CD4-positive, alpha-beta T cell (primary cell): ENCODE data around the gene ZNF335. TPM values are rescaled to one million over a fixed set of nuclear protein-coding genes. Genes with fewer than 3 reads are reported as not detected.

Experiments used
- ATAC-seq: fragments of 200-7000 bp; cut with Tn5 transposase; one replicate; pipeline ENCODE4 v1.10.0; 2022; ENCODE audit warnings: mild to moderate bottlenecking; ENCODE audit not compliant: poor library complexity
- CTCF ChIA-PET: fragments of 350-600 bp; sonication (Branson Sonifier 250); formaldehyde crosslinking; loops from one replicate; lab custom pipeline; 2021; ENCODE audit warnings: antibody characterized with exemption, inconsistent platforms; lab: Charles Lee
- POLR2A ChIA-PET: fragments of 350-600 bp; sonication (Branson Sonifier 250); formaldehyde crosslinking; loops from one replicate; lab custom pipeline; 2021; ENCODE audit warnings: antibody characterized with exemption, inconsistent platforms; lab: Charles Lee
- DNase-seq, 14 experiments: peaks; one replicate each; pipeline ENCODE4 v3.0.0-alpha.2; 2013 to 2020; ENCODE audit warnings: mixed read lengths in 2 of 14
- H3K27ac ChIP-seq, 2 donors: one replicate each; pipeline versions ENCODE4 v1.5.1 to v1.7.0; 2013; ENCODE audit warnings: low read length in 2 of 2, low read depth in 1 of 2, mild to moderate bottlenecking in 1 of 2
- H3K27me3 ChIP-seq, 2 experiments: 1 replicate in 1 of 2; 2 replicates in 1 of 2; pipeline versions ENCODE4 v1.6.1 to v1.7.0; 2013; ENCODE audit warnings: low read length in 2 of 2, control low read depth in 1 of 2, mild to moderate bottlenecking in 1 of 2, moderate library complexity in 1 of 2; ENCODE audit not compliant: insufficient read depth in 2 of 2, control insufficient read depth in 1 of 2
- H3K36me3 ChIP-seq: one replicate; pipeline ENCODE4 v1.6.1; 2013; ENCODE audit warnings: low read length, control low read depth; ENCODE audit not compliant: insufficient read depth
- H3K4me1 ChIP-seq: one replicate; pipeline ENCODE4 v1.6.1; 2013; ENCODE audit warnings: low read length, control low read depth; ENCODE audit not compliant: insufficient read depth
- H3K4me3 ChIP-seq: one replicate; pipeline ENCODE4 v1.5.1; 2013; ENCODE audit warnings: mild to moderate bottlenecking, low read length, moderate library complexity
- H3K9me3 ChIP-seq, 2 experiments: 1 replicate in 1 of 2; 2 replicates in 1 of 2; pipeline versions ENCODE4 v1.6.1 to v1.7.0; 2013; ENCODE audit warnings: low read length in 2 of 2, mild to moderate bottlenecking in 2 of 2, control low read depth in 1 of 2, moderate library complexity in 1 of 2; ENCODE audit not compliant: control insufficient read depth in 1 of 2, insufficient read depth in 1 of 2
- H3K27ac Mint-ChIP-seq: one replicate; pipeline ENCODE4 v1.8.0; 2020; ENCODE audit warnings: mixed read lengths
- H3K27me3 Mint-ChIP-seq: one replicate; pipeline ENCODE4 v1.8.0; 2021; ENCODE audit warnings: mixed read lengths
- H3K36me3 Mint-ChIP-seq: one replicate; pipeline ENCODE4 v1.8.0; 2021; ENCODE audit warnings: low read depth, mixed read lengths
- H3K4me1 Mint-ChIP-seq: one replicate; pipeline ENCODE4 v1.8.0; 2021; ENCODE audit warnings: low read depth, mixed read lengths
- H3K4me3 Mint-ChIP-seq: one replicate; pipeline ENCODE4 v1.8.0; 2020; ENCODE audit warnings: mild to moderate bottlenecking, mixed read lengths
- H3K9me3 Mint-ChIP-seq: one replicate; pipeline ENCODE4 v1.8.0; 2020; ENCODE audit warnings: mixed read lengths
- intact Hi-C, 2 experiments: fragments of 100-400 bp; cut with DNase I in 1 of 2; cut with micrococcal nuclease in 1 of 2; formaldehyde crosslinking; loops; one replicate each; pipeline versions ENCODE4 v1.15.1 to v1.9.0; 2023 to 2025; cut with DNase I, micrococcal nuclease
- total RNA-seq, 174 experiments: library from RNA in 2 of 174; stranded (reverse) in 2 of 174; gene quantifications; one replicate each; pipeline ENCODE4 v1.2.3 and lab custom pipeline; 2021 to 2026
- TF ChIP-seq, protein P1 (sequence below): fragments of 200-600 bp; IDR thresholded peaks from one replicate; pipeline ENCODE4 v1.8.0; 2022; ENCODE audit warnings: antibody characterized with exemption, mild to moderate bottlenecking

ZNF335 gene
- total RNA-seq, 2 experiments from 2014 or later, result 67.3 to 74.6 TPM

- ATAC-seq (no peak), DNase-seq (peak in 1 of 14 experiments; percentile 18)
- H3K27me3 Mint-ChIP-seq, result no peaks in the 10 kb centered on the region
- H3K4me1 ChIP-seq, result peaks cover 33% of the 10 kb centered on the region
- no peak overlapping the region for H3K27ac Mint-ChIP-seq
- peaks cover 93% of the 10 kb centered on the region for H3K36me3 ChIP-seq
- POLR2A ChIA-PET, result no interaction called here
- CTCF ChIA-PET, result interaction anchor here (0.7 to 2.3 kb wide), 3 partner anchors 49 to 166 kb away, joined by 3 to 7 read pairs (median 4); no protein-coding TSS in a partner anchor
- peaks cover 16% of the 10 kb centered on the region for H3K4me1 Mint-ChIP-seq
- no peak overlapping the region for H3K4me3 ChIP-seq
- H3K9me3 ChIP-seq, result no peaks in the 10 kb centered on the region
- TF ChIP-seq, protein P1, sequence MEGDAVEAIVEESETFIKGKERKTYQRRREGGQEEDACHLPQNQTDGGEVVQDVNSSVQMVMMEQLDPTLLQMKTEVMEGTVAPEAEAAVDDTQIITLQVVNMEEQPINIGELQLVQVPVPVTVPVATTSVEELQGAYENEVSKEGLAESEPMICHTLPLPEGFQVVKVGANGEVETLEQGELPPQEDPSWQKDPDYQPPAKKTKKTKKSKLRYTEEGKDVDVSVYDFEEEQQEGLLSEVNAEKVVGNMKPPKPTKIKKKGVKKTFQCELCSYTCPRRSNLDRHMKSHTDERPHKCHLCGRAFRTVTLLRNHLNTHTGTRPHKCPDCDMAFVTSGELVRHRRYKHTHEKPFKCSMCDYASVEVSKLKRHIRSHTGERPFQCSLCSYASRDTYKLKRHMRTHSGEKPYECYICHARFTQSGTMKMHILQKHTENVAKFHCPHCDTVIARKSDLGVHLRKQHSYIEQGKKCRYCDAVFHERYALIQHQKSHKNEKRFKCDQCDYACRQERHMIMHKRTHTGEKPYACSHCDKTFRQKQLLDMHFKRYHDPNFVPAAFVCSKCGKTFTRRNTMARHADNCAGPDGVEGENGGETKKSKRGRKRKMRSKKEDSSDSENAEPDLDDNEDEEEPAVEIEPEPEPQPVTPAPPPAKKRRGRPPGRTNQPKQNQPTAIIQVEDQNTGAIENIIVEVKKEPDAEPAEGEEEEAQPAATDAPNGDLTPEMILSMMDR, result no peak
- intact Hi-C loops, result no loop called here
- H3K9me3 Mint-ChIP-seq, result no peaks in the 10 kb centered on the region
- no peak overlapping the region for H3K4me3 Mint-ChIP-seq
- H3K36me3 Mint-ChIP-seq, result peaks cover 88% of the 10 kb centered on the region
- no peaks in the 10 kb centered on the region for H3K27me3 ChIP-seq
- H3K27ac ChIP-seq, result no peak overlapping the region
These were observed 6.6 kb downstream of the ZNF335 start for GRCh38 chr20:45965169-45966002.

DNA sequence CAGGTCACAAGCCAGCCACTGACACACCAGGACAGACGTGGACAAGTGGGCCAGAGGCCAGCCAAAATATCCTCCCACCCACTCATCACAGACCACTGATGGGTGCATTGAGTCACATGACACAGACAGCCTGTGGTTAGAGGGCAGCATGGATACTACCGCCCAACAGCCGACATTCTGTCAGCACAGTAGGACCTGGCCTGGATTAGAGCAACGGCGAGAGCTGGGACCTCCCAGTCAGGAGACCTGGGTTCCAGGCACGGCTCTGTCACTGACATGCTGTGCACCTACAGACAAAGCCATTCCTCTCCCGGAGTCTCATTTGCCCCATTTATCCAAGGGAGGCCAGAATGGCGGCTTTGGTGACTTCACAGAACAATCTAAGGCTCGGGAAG lies 8.0 kb downstream of the ZNF335 start:
- DNase-seq, result peak in 1 of 14 experiments; percentile 17
- no peaks in the 10 kb centered on the region for H3K9me3 Mint-ChIP-seq
- peaks cover 97% of the 10 kb centered on the region for H3K36me3 ChIP-seq
- peaks cover 88% of the 10 kb centered on the region for H3K36me3 Mint-ChIP-seq
- CTCF ChIA-PET, result interaction anchor here (2.6 kb wide), 1 partner anchor 31 kb away, joined by 7 read pairs; no protein-coding TSS in a partner anchor
- TF ChIP-seq, protein P1, result no peak
- peaks cover 19% of the 10 kb centered on the region for H3K4me1 ChIP-seq
- H3K27ac ChIP-seq, result no peak overlapping the region
- H3K9me3 ChIP-seq, result no peaks in the 10 kb centered on the region
- no peak overlapping the region for H3K4me3 ChIP-seq
- no peak overlapping the region for H3K4me3 Mint-ChIP-seq
- ATAC-seq, result no peak
- intact Hi-C loops, result no loop called here
- H3K27me3 Mint-ChIP-seq, result no peaks in the 10 kb centered on the region
- peaks cover 4% of the 10 kb centered on the region for H3K4me1 Mint-ChIP-seq
- no peak overlapping the region for H3K27ac Mint-ChIP-seq
- POLR2A ChIA-PET, result no interaction called here
- H3K27me3 ChIP-seq, result no peaks in the 10 kb centered on the region

GRCh38 chr20:45963059-45964005 lies 8.7 kb downstream of the ZNF335 start:
- ChIA-PET CTCF (interaction anchor here (1.2 to 2.6 kb wide), 2 partner anchors 30 to 164 kb away, joined by 5 to 7 read pairs; no protein-coding TSS in a partner anchor), POLR2A (interaction anchor here (3.3 kb wide), 1 partner anchor 28 kb away, joined by 22 read pairs; the partner anchor contains the start of gene PCIF1)
- Histone ChIP-seq H3K27me3 (no peaks in the 10 kb centered on the region), H3K27ac (no peak overlapping the region), H3K4me1 (peaks cover 13% of the 10 kb centered on the region), H3K9me3 (no peaks in the 10 kb centered on the region), H3K36me3 (peaks cover 97% of the 10 kb centered on the region), H3K4me3 (no peak overlapping the region)
- H3K4me1 Mint-ChIP-seq, result peaks cover 4% of the 10 kb centered on the region
- peaks cover 90% of the 10 kb centered on the region for H3K36me3 Mint-ChIP-seq
- no peaks in the 10 kb centered on the region for H3K9me3 Mint-ChIP-seq
- intact Hi-C loops, result loop anchor here (1.0 to 2.0 kb wide), 3 partner anchors 139 to 165 kb away; no protein-coding TSS in a partner anchor
- H3K27ac Mint-ChIP-seq, result peak overlapping the region; percentile 59
- DNase-seq, result peak in 3 of 14 experiments; percentile 53 to 69 (median 66)
- ATAC-seq, result peak; percentile 61
- TF ChIP-seq, protein P1, result no peak
- peak overlapping the region; percentile 30 for H3K4me3 Mint-ChIP-seq
- H3K27me3 Mint-ChIP-seq, result no peaks in the 10 kb centered on the region
